Germinal center (tissue), 1 donor: Measurements from ENCODE around the gene ME2.
"Not testable (repeated sequence)": the region's sequence is repeated elsewhere in the genome, so short reads cannot be mapped to it uniquely, and the experiment has no call there.

Source experiments
- DNase-seq: peaks from one replicate; pipeline ENCODE4 v3.0.0; 2012; ENCODE audit warnings: mixed read lengths, low spot score

Gene ME2

GRCh38 chr18:50977037-50977760 is 98.3 kb downstream of the ME2 start:
- DNase-seq = no peak

- no peak for DNase-seq
Measured at GRCh38 chr18:50981381-50981780, 102.5 kb downstream of the ME2 start.

- no peak for DNase-seq
Measured at GRCh38 chr18:50982086-50982801, 103.3 kb downstream of the ME2 start.

- DNase-seq = no peak
Measured at GRCh38 chr18:50982802-50983179, 103.9 kb downstream of the ME2 start.

- no peak for DNase-seq
Measured at GRCh38 chr18:50986360-50987087, 107.6 kb downstream of the ME2 start.

GRCh38 chr18:50987261-50987660 is 108.3 kb downstream of the ME2 start:
- no peak for DNase-seq

- no peak for DNase-seq
Measured at GRCh38 chr18:50989711-50990110, 110.8 kb downstream of the ME2 start.

- DNase-seq = no peak
Measured at GRCh38 chr18:50992351-50992762, 113.4 kb downstream of the ME2 start.

- DNase-seq = no peak
Measured at GRCh38 chr18:50994031-50994430, 115.1 kb downstream of the ME2 start.

- DNase-seq = not testable (repeated sequence)
Measured at GRCh38 chr18:51003174-51003573, 124.3 kb downstream of the ME2 start.
